Stomach (tissue), 9 donors: Measurements from ENCODE around the gene RNF225. TPM values are rescaled to one million over a fixed set of nuclear protein-coding genes. Genes with fewer than 3 reads are reported as not detected.
"Not testable (repeated sequence)": the region's sequence is repeated elsewhere in the genome, so short reads cannot be mapped to it uniquely, and the experiment has no call there.

Source experiments
- DNase-seq, 2 donors: peaks; one replicate each; pipeline versions ENCODE4 v3.0.0 to v3.0.0-alpha.2; 2013 to 2019
- H3K27ac ChIP-seq, 5 donors: fragments of 200-600 bp in 4 of 5; sonication (generic) in 4 of 5; one replicate each; pipeline ENCODE4 v1.5.1; 2013 to 2019; ENCODE audit warnings: mild to moderate bottlenecking in 1 of 5, moderate library complexity in 1 of 5
- H3K27me3 ChIP-seq, 3 donors: fragments of 200-600 bp; sonication (generic); one replicate each; pipeline ENCODE4 v1.5.1; 2017 to 2019; ENCODE audit warnings: mixed run types in 1 of 3
- H3K36me3 ChIP-seq, 4 donors: fragments of 200-600 bp; sonication (generic); 1 replicate in 3 of 4; 2 replicates in 1 of 4; pipeline ENCODE4 v1.5.1; 2016 to 2019
- H3K4me1 ChIP-seq, 4 donors: fragments of 200-600 bp; sonication (generic); one replicate each; pipeline ENCODE4 v1.5.1; 2016 to 2019
- H3K4me3 ChIP-seq, 4 donors: fragments of 200-600 bp; sonication (generic) in 3 of 4; one replicate each; pipeline ENCODE4 v1.5.1; 2016 to 2019; ENCODE audit warnings: mild to moderate bottlenecking in 1 of 4
- H3K9me3 ChIP-seq, 4 donors: fragments of 200-600 bp; sonication (generic); one replicate each; pipeline ENCODE4 v1.5.1; 2016 to 2019
- EP300 ChIP-seq: sonication (generic); formaldehyde crosslinking; IDR thresholded peaks from one replicate; pipeline ENCODE4 v1.6.1; 2017; ENCODE audit warnings: antibody characterized with exemption
- POLR2A ChIP-seq, 4 donors: fragments of 450-650 bp; IDR thresholded peaks; one replicate each; pipeline ENCODE4 v1.6.1; 2016; ENCODE audit warnings: antibody characterized with exemption in 4 of 4, control low read depth in 2 of 4, mild to moderate bottlenecking in 1 of 4, moderate library complexity in 1 of 4
- POLR2AphosphoS5 ChIP-seq, 3 donors: sonication (generic); formaldehyde crosslinking; IDR thresholded peaks; one replicate each; pipeline ENCODE4 v1.6.1; 2016; ENCODE audit warnings: antibody characterized with exemption in 3 of 3
- WGBS, 5 donors: extraction: QIAGEN DNeasy Blood & Tissue Kit in 3 of 5; methylation state at CpG; one replicate each; pipeline versions ENCODE4 v1.1.5 to v1.1.7; 2013 to 2018; 5-methylcytosine and 5-hydroxymethylcytosine counted together
- intact Hi-C: fragments of 100-400 bp; cut with DNase I; formaldehyde crosslinking; loops from one replicate; pipeline ENCODE4 v1.15.1; 2023; ENCODE audit warnings: low total_unique reads
- polyA plus RNA-seq, 3 donors: library from polyadenylated mRNA; stranded (reverse); fragments of 200-250 nt; gene quantifications; one replicate each; pipeline ENCODE4 v1.2.3, GENCODE V29; 2013
- total RNA-seq, 5 donors: library from RNA; depleted of rRNA; stranded (reverse); fragments of >200 nt; gene quantifications; one replicate each; pipeline versions ENCODE4 v1.1.0 to v1.2.3, GENCODE V29; 2014 to 2016
- TF ChIP-seq, protein P1 (sequence below), 7 experiments: fragments of 450-650 bp in 4 of 7; fragments of 200-600 bp in 3 of 7; sonication (generic) in 3 of 7; IDR thresholded peaks; one replicate each; pipeline ENCODE4 v1.5.1; 2016 to 2019; ENCODE audit warnings: antibody characterized with exemption in 7 of 7, control low read depth in 2 of 7, mild to moderate bottlenecking in 1 of 7
- donor health status: healthy with polysubstance abuse.
- donor health status: Bipolar disorder and iron deficiency.
- donor health status: healthy.

Gene RNF225
- total and polyA plus RNA-seq, 8 donors = 0.13 TPM; not detected in 7

DNA sequence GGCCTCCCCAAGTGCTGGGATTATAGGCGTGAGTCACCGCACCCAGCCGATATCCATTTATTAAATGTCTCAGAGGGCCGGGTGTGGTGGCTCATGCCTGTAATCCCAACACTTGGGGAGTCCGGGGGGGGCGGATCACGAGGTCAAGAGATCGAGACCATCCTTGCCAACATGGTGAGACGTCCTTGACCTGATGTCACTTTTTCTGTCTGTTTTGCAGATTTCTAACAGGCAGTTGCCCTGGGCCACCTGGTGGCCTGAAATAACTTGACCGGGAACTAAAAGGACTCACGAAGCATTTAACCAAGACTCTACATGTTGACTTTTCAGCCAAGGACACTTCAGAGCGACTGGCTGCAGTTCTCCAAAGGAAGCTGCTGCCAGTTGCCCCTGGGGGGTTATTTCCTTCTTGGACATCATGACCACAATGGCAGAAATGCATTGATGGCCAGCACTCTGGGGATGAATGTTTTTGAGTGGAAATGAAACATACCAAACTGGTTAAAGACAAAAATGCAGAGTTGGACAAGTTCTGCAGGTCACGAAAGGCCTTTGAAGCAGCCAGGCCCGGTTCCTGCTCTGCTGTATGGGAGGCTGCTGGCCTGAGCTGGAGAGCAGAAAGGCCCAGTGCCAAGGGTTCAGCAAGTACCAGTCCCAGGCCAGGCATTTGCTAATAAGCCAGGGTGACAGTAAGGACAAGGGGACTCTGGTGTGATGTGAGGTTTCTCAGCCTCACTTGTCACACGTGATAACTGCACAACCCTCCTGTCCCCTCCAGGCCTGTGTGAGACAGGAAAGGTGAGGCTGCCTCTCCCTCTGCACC is 22.9 kb upstream of the RNF225 start:
- Histone ChIP-seq H3K4me1 (no peaks in the 10 kb centered on the region), H3K27ac (no peak overlapping the region), H3K4me3 (no peak overlapping the region), H3K9me3 (no peaks in the 10 kb centered on the region), H3K36me3 (peaks cover 0 to 9% (median 4%) of the 10 kb centered on the region in 4 donors), H3K27me3 (no peaks in the 10 kb centered on the region)
- TF ChIP-seq POLR2A (IDR thresholded peaks at IDR 0.05) = no peak
- TF ChIP-seq, protein P1, sequence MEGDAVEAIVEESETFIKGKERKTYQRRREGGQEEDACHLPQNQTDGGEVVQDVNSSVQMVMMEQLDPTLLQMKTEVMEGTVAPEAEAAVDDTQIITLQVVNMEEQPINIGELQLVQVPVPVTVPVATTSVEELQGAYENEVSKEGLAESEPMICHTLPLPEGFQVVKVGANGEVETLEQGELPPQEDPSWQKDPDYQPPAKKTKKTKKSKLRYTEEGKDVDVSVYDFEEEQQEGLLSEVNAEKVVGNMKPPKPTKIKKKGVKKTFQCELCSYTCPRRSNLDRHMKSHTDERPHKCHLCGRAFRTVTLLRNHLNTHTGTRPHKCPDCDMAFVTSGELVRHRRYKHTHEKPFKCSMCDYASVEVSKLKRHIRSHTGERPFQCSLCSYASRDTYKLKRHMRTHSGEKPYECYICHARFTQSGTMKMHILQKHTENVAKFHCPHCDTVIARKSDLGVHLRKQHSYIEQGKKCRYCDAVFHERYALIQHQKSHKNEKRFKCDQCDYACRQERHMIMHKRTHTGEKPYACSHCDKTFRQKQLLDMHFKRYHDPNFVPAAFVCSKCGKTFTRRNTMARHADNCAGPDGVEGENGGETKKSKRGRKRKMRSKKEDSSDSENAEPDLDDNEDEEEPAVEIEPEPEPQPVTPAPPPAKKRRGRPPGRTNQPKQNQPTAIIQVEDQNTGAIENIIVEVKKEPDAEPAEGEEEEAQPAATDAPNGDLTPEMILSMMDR (IDR thresholded peaks at IDR 0.05) = no peak
- no peak for TF ChIP-seq EP300
- no peak for TF ChIP-seq POLR2AphosphoS5 (IDR thresholded peaks at IDR 0.05)
- peak in 1 of 2 donors; percentile 12 for DNase-seq
- intact Hi-C loops = no loop called here
- 73 to 76% (median 75%) methylated on average over 15 of the region's 15 CpGs for WGBS, 5 donors

DNA sequence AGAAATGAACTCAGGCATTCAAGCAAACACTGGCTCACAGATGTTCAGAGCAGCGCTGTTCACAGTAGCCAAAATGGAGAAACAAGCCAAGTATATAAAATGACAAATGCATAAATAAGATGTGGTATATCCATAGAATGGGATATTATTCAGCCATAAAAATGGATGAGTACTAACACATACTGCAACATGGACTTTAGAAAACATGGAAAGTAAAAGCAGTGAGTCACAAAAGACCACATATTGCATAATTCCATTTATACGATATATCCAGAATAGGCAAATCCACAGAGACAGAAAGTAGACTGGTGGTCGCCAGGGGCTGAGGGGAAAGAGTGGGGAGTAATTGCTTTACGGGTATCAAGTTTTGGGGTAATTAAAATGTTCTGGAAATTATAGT is 21.3 kb upstream of the RNF225 start:
- 86 to 94% (median 89%) methylated on average over 4 of the region's 4 CpGs for WGBS, 5 donors
- intact Hi-C loops = no loop called here
- TF ChIP-seq, protein P1 (IDR thresholded peaks at IDR 0.05) = no peak
- TF ChIP-seq POLR2AphosphoS5 (IDR thresholded peaks at IDR 0.05) = no peak
- no peak for TF ChIP-seq EP300
- no peak for TF ChIP-seq POLR2A (IDR thresholded peaks at IDR 0.05)
- DNase-seq = no peak
- Histone ChIP-seq H3K27me3 (no peaks in the 10 kb centered on the region), H3K4me3 (no peak overlapping the region), H3K4me1 (peaks cover 0 to 3% (median 2%) of the 10 kb centered on the region in 4 donors), H3K36me3 (no peaks in the 10 kb centered on the region), H3K27ac (no peak overlapping the region), H3K9me3 (no peaks in the 10 kb centered on the region)

DNA sequence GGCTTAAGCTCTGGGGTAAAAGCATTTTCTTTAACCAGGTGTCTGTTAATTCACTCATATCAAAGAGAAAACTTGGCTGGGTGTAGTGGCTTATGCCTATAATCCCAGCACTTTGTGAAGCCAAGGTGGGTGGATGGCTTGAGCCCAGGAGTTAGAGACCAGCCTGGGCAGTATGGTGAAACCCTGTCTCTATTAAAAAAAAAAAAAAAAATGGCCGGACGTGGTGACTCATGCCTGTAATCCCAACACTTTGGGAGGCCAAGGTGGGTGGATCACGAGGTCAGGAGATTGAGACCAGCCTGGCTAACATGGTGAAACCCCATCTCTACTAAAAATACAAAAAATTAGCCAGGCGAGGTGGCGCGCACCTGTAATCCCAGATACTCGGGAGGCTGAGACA is 18.7 kb upstream of the RNF225 start:
- peaks cover 13 to 21% (median 19%) of the 10 kb centered on the region in 4 donors for H3K4me1 ChIP-seq
- intact Hi-C loops = not testable (repeated sequence)

DNA sequence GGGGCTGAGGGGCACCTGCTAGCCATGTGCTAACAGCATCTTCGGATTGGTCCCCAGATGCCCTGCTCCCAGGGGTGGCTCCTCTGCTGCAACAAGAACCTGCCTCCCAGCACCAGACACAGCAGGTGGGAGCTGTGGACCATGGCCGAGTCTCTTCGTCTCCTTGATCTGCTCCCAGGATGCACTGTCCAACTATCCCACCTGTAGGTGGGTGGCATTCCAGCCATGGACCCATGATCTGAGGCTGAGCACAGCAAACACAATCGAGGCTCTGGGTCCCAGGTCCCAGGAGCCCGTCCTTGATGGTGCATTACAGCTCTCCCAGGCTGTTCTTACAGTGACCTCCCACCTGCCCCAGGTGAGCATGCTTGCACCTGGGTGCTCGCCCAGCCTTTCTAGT is 16.2 kb upstream of the RNF225 start:
- DNase-seq = peak in 1 of 2 donors; percentile 15
- peaks cover 19 to 28% (median 28%) of the 10 kb centered on the region in 4 donors for H3K4me1 ChIP-seq
- no peaks in the 10 kb centered on the region for H3K27me3 ChIP-seq
- H3K36me3 ChIP-seq = no peaks in the 10 kb centered on the region
- TF ChIP-seq, protein P1 (IDR thresholded peaks at IDR 0.05) = no peak
- no peak for TF ChIP-seq POLR2A (IDR thresholded peaks at IDR 0.05)
- TF ChIP-seq POLR2AphosphoS5 (IDR thresholded peaks at IDR 0.05) = no peak
- TF ChIP-seq EP300 = no peak
- H3K9me3 ChIP-seq = no peaks in the 10 kb centered on the region
- WGBS, 5 donors = 90 to 97% (median 92%) methylated on average over 6 of the region's 6 CpGs
- H3K27ac ChIP-seq = no peak overlapping the region
- H3K4me3 ChIP-seq = no peak overlapping the region
- intact Hi-C loops = no loop called here

More for the DNA sequence above, 18.7 kb upstream of the RNF225 start:
- H3K27ac ChIP-seq, H3K27me3 ChIP-seq, DNase-seq, H3K4me3 ChIP-seq, H3K36me3 ChIP-seq, H3K9me3 ChIP-seq: not testable (repeated sequence)
- 81 to 91% (median 84%) methylated on average over 7 of the region's 7 CpGs for WGBS, 5 donors
